Activated B cell treated with CpG ODN at 0.5 μM for 24 hours (primary cell): Measurements from ENCODE around the gene ZDHHC11. TPM values are rescaled to one million over a fixed set of nuclear protein-coding genes. Genes with fewer than 3 reads are reported as not detected.
"Not testable (repeated sequence)": the region's sequence is repeated elsewhere in the genome, so short reads cannot be mapped to it uniquely, and the experiment has no call there.

Experiments
- ATAC-seq: fragments of 200-7000 bp; cut with Tn5 transposase; one replicate; pipeline ENCODE4 v1.10.0; 2021; ENCODE audit warnings: low read depth, mild to moderate bottlenecking, moderate library complexity
- CTCF ChIA-PET: fragments of 350-600 bp; sonication (Branson Sonifier 250); formaldehyde crosslinking; loops from one replicate; lab custom pipeline; 2021; ENCODE audit warnings: antibody characterized with exemption; lab: Charles Lee
- POLR2A ChIA-PET: fragments of 350-600 bp; sonication (Branson Sonifier 250); formaldehyde crosslinking; loops from one replicate; lab custom pipeline; 2021; ENCODE audit warnings: antibody characterized with exemption; lab: Charles Lee
- DNase-seq: peaks from one replicate; pipeline ENCODE4 v3.0.0; 2022
- H3K27ac Mint-ChIP-seq: one replicate; pipeline ENCODE4 v1.8.0; 2020; ENCODE audit warnings: mixed read lengths
- H3K27me3 Mint-ChIP-seq: one replicate; pipeline ENCODE4 v1.8.0; 2021; ENCODE audit warnings: mixed read lengths
- H3K36me3 Mint-ChIP-seq: one replicate; pipeline ENCODE4 v1.8.0; 2021; ENCODE audit warnings: low read depth, mixed read lengths
- H3K4me1 Mint-ChIP-seq: one replicate; pipeline ENCODE4 v1.8.0; 2021; ENCODE audit warnings: mixed read lengths
- H3K4me3 Mint-ChIP-seq: one replicate; pipeline ENCODE4 v1.8.0; 2020; ENCODE audit warnings: mild to moderate bottlenecking, mixed read lengths
- H3K9me3 Mint-ChIP-seq: one replicate; pipeline ENCODE4 v1.8.0; 2020; ENCODE audit warnings: mixed read lengths
- CTCF ChIP-seq: fragments of 200-600 bp; IDR thresholded peaks from one replicate; pipeline ENCODE4 v1.8.0; 2022; ENCODE audit warnings: antibody characterized with exemption, mild to moderate bottlenecking
- intact Hi-C: fragments of 100-400 bp; cut with micrococcal nuclease; formaldehyde crosslinking; loops from one replicate; pipeline ENCODE4 v1.15.1; 2024
- total RNA-seq: library from RNA; stranded (reverse); gene quantifications from 2 replicates; pipeline ENCODE4 v1.2.3, GENCODE V29; 2022

The ZDHHC11 gene
- total RNA-seq, 1 donor from 2014 or later, result 1.6 TPM

- no peak overlapping the region for H3K4me3 Mint-ChIP-seq
- intact Hi-C loops, result no loop called here
- DNase-seq, result peak; percentile 14
Measured at GRCh38 chr5:773517-774264, 77.1 kb downstream of the ZDHHC11 start.

DNA sequence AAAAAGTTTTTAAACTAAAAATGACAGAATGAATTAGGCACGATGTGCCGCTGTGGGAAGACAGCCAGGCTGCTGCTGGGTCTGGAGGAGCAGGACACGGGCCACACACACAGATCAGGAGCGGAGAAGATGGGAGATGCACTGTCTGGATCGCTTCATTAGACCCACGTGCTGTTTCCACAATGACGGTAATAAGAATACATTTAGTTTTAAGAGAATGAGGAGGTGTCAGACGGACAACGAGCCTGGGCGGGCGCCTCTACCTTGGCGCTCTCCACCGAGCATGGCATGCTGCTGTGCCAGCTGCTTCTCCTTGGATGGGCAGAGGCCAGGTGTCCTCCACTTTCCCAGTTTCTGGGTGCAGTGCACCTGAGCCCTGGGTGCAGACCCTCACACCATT lies 77.9 kb downstream of the ZDHHC11 start:
- H3K27ac Mint-ChIP-seq, H3K27me3 Mint-ChIP-seq, H3K36me3 Mint-ChIP-seq, POLR2A ChIA-PET, intact Hi-C loops, ATAC-seq, CTCF ChIA-PET, H3K4me1 Mint-ChIP-seq, H3K9me3 Mint-ChIP-seq, H3K4me3 Mint-ChIP-seq: not testable (repeated sequence)
- DNase-seq, result peak; percentile 9

More at GRCh38 chr5:773517-774264, 77.1 kb downstream of the ZDHHC11 start:
- ATAC-seq, result no peak
- H3K27me3 Mint-ChIP-seq, result peaks cover 8% of the 10 kb centered on the region
- no peak overlapping the region for H3K27ac Mint-ChIP-seq
- CTCF ChIA-PET, result no interaction called here
- no peak for TF ChIP-seq CTCF
- no peaks in the 10 kb centered on the region for H3K9me3 Mint-ChIP-seq
- POLR2A ChIA-PET, result no interaction called here
- H3K36me3 Mint-ChIP-seq, result no peaks in the 10 kb centered on the region
- no peaks in the 10 kb centered on the region for H3K4me1 Mint-ChIP-seq

GRCh38 chr5:772547-772890 lies 78.3 kb downstream of the ZDHHC11 start:
- DNase-seq, H3K4me3 Mint-ChIP-seq, intact Hi-C loops, H3K27ac Mint-ChIP-seq, H3K36me3 Mint-ChIP-seq, POLR2A ChIA-PET, H3K27me3 Mint-ChIP-seq, ATAC-seq, CTCF ChIA-PET, H3K9me3 Mint-ChIP-seq, H3K4me1 Mint-ChIP-seq: not testable (repeated sequence)

- H3K27me3 Mint-ChIP-seq, ATAC-seq, H3K4me1 Mint-ChIP-seq, H3K9me3 Mint-ChIP-seq, DNase-seq, intact Hi-C loops, CTCF ChIA-PET, H3K27ac Mint-ChIP-seq, H3K36me3 Mint-ChIP-seq, H3K4me3 Mint-ChIP-seq, POLR2A ChIA-PET: not testable (repeated sequence)
Measured at GRCh38 chr5:771841-772546, 78.8 kb downstream of the ZDHHC11 start.

DNA sequence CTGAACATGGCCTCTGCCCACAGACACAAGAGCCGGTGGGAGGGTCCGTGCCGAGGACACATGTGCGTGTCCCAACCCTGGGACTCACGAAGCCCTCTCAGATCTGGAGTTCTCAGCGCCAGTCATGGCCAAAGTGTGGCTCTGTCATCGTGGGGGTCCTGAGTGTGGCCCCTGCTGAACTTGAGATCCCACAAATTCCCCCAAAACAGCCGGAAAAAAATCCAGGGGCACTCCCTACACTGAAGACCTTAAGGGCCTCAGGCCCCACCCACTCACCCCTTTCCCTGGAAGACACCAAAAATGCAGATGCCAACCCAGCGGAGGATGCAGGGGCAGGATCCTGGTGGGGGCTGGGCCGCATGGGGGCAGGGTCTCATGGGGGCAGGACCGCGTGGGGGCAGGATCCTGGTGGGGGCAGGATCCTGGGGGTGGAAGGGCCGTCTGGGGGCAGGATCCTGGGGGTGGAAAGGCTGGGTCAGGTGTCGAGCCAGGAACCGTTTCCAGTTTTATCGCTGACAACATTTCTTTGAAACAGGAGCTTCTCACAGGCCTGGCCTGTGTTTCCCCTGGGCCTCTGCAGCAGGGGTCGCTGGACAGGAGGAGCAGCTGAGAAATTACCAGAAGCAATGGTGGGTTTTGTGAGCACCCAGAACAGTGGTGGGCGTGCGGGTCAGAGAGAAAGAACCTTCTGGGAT lies 79.6 kb downstream of the ZDHHC11 start:
- H3K9me3 Mint-ChIP-seq, H3K27me3 Mint-ChIP-seq, H3K27ac Mint-ChIP-seq, ATAC-seq, H3K4me1 Mint-ChIP-seq, DNase-seq, CTCF ChIA-PET, POLR2A ChIA-PET, intact Hi-C loops, H3K36me3 Mint-ChIP-seq, H3K4me3 Mint-ChIP-seq: not testable (repeated sequence)

DNA sequence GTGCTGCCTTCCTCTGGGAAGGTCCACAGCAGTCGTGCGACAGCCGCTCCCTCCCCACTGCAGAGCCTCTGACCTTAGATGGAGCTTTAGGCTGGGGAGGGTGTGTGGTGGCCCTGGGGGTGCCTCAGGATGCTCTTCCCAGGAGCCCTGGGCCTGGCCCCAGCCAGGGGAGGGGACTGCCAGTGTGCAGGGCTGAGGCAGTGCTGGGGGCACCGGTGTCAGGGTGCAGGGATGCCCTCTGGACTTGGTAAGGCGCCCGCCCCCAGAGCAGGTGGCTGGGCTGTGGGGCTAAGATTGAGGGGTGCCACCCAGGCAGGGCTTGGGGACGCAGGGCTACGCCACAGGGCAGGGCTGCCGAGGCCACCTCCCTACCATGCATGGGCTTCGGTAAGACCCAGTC lies 80.2 kb downstream of the ZDHHC11 start:
- ATAC-seq, intact Hi-C loops, H3K4me1 Mint-ChIP-seq, H3K9me3 Mint-ChIP-seq, CTCF ChIA-PET, POLR2A ChIA-PET, H3K27ac Mint-ChIP-seq, H3K27me3 Mint-ChIP-seq, H3K36me3 Mint-ChIP-seq, H3K4me3 Mint-ChIP-seq: not testable (repeated sequence)
- DNase-seq, result peak; percentile 9

- DNase-seq, result peak; percentile 12
- not testable (repeated sequence) for H3K4me3 Mint-ChIP-seq
Measured at GRCh38 chr5:769485-770145, 81.2 kb downstream of the ZDHHC11 start.

More at GRCh38 chr5:769485-770145, 81.2 kb downstream of the ZDHHC11 start:
- CTCF ChIA-PET, H3K9me3 Mint-ChIP-seq, H3K27me3 Mint-ChIP-seq, H3K27ac Mint-ChIP-seq, H3K4me1 Mint-ChIP-seq, POLR2A ChIA-PET, ATAC-seq, H3K36me3 Mint-ChIP-seq, intact Hi-C loops: not testable (repeated sequence)
